GM10266 (cell line): ENCODE data around the gene TMEM229A.
"Not testable (repeated sequence)": the region's sequence is repeated elsewhere in the genome, so short reads cannot be mapped to it uniquely, and the experiment has no call there.

Source experiments
- DNase-seq: peaks from one replicate; pipeline ENCODE4 v3.0.0; 2012; ENCODE audit errors: extremely low spot score
- CTCF ChIP-seq: IDR thresholded peaks from 2 replicates; pipeline ENCODE4 v1.5.1; 2012; ENCODE audit warnings: mild to moderate bottlenecking, low read depth; ENCODE audit not compliant: control insufficient read depth, insufficient read depth; ENCODE audit errors: missing control alignments

The TMEM229A gene

DNA sequence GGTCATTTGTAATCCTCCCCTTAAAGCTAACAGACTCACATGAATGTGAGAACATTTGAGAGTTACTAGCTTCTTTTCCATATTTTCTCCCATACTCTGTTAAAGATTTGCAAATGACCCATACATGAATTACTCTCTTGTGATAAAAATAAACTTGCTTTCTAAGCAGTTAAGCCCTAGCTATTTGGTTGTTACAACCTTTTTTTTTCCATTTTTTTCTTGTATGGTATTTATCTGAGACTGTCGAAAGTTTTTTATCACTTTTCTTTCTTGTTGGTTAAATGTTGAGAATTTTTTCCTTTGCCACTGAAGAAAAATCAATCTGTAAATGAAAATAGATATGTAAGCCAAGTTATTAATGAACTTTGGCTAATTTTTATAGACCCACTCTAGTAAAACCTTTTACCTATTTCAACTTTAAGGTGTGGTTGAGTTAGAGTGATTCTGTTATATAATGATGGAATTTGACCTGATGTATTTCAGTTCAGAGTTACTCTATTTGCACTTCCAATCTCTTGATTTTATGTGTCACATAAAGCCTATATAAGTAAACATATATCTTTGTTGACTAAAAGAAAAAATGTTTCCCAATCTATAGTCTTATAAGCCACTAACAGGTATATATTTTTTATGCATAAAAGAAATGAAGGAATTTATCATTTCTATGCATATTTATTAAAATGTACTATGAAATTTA is 19.0 kb upstream of the TMEM229A start:
- no peak for TF ChIP-seq CTCF
- no peak for DNase-seq

DNA sequence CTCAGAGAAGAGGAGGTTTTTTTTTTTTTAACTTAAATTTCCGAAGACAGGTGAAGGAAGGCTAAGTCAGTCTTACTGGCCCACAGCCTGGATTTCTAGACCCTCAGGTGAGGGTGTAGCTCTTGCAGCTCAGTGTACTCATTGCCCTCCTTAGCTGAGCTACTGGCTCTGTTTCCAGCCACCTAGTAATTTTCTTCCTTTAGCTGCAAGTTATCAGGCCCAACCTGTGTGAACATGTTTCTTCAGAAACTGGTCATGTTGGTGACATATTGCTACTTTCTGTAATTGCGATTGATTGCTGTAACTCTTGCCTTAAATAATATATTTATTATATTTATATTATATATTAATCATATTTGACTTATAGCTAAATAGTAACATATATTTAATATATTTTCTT is 10.0 kb upstream of the TMEM229A start:
- TF ChIP-seq CTCF, result no peak
- DNase-seq, result no peak

- TF ChIP-seq CTCF, result no peak
These were observed 8.6 kb upstream of the TMEM229A start for GRCh38 chr7:124041439-124041838.

DNA sequence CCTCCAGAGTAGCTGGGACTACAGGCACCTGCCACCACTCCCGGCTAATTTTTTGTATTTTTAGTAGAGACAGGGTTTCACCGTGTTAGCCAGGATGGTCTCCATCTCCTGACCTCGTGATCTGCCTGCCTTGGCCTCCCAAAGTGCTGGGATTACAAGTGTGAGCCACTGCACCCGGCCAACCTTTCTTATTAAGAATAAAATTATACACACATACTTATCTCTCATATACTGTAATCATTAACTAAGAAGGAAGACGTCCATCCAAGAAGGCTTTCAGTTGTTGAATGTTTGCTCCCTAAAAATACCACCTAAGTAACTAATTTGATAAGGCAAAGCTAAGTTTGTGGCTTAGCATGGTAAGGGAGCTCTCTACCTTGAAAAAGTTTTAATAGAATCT is 5.0 kb upstream of the TMEM229A start:
- not testable (repeated sequence) for DNase-seq

More at GRCh38 chr7:124041439-124041838, 8.6 kb upstream of the TMEM229A start:
- DNase-seq, result no peak

DNA sequence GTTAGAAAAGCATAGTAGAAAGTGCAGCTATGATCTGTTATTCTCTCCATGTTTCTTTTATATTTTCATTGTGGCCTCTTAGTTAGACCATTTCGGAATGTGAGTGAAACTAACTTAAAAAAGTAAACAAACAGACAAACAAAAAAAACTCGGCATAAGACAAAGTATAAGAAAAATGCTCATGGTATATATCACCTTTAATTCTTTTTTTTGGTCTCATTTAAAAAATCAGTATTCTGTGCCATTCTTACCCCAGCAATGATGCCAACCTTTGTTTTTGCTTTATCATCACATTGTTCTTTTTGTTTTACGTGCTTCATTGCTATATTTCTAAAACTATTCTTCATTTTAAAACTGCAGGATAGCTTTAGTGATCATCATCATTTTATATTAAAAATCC is 2.8 kb upstream of the TMEM229A start:
- TF ChIP-seq CTCF, result no peak
- DNase-seq, result no peak

DNA sequence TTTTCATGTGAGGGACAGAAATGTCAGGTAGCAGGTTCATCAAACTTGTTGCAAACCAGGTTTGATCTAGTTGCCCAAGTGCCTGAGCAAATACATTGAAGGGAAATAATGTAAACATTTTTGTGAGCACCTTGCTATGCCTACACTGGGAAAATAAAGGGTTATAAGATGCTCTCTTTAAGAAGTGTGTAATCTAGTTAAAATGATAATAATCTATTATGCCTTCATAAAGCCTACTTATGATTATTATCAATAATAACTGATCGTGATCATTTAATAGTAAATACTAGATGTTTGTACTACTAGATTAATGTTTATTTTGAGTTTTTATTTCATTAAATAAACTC is 1.9 kb upstream of the TMEM229A start:
- DNase-seq, result no peak
- no peak for TF ChIP-seq CTCF

DNA sequence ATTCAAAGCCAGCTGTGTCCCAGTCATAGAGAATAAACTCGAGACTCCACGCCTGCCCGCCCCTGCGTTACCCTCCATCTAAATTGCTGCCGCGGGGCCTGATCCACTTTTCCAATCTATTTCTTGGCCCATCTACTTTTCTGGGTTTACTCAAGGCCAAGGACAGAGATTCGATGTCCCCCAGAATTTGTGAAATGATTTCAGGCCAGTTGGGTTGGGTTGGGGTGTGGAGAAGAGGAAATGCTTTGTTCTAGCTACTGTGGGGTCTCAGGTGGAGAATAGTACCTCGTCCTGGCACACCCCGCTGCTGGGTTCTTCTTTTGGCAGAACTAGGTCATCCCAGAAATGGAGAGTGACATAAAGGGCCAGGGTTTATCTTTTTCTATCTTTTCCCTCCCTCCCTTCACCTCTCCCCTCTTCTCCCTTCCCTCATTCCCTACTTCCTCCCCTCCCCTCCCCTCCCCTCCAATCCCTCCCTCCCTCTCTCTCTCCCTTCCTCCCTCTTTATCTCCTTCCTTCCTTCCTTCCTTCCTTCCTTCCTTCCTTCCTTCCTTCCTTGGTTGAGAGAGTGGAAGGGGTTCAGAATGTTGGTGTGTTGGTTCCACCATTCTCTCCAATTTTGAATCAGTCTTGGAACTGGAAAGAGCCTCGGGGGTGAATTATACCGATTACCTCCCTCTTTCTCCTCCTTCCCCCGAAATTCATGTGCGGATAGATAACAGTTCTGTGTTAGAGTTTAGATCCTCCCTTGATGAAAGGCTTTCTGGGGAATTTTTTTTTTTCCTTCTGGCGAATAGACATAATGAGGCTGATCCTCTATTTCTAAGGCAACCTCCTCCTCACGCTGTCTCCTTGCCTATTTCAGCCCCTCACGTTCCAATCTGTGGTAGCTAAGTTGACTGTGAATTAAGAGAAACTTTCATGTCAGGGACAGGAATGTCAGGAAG is 1.2 kb upstream of the TMEM229A start:
- no peak for DNase-seq
- no peak for TF ChIP-seq CTCF
